Left hindlimb (tissue), 1 donor: Measurements from ENCODE around the gene SERPINA1.
"Not testable (repeated sequence)": the region's sequence is repeated elsewhere in the genome, so short reads cannot be mapped to it uniquely, and the experiment has no call there.

Source experiments
- DNase-seq: peaks from one replicate; pipeline ENCODE4 v3.0.0-alpha.2; 2018

SERPINA1 gene

GRCh38 chr14:94388384-94389103, at the start of gene SERPINA1:
TSS of gene SERPINA1 (minus strand) at chr14:94388602. CDS start at chr14:94383237, 5,365 bp downstream.
- DNase-seq, result no peak

GRCh38 chr14:94428610-94429009, 40.2 kb upstream of the SERPINA1 start:
- DNase-seq, result no peak

- DNase-seq, result no peak
Observed at GRCh38 chr14:94427016-94427613, 38.7 kb upstream of the SERPINA1 start.

GRCh38 chr14:94426526-94426925, 38.1 kb upstream of the SERPINA1 start:
- DNase-seq, result no peak

- no peak for DNase-seq
Observed at GRCh38 chr14:94424371-94424770, 36.0 kb upstream of the SERPINA1 start.

GRCh38 chr14:94423453-94424056, 35.2 kb upstream of the SERPINA1 start:
- DNase-seq, result peak; percentile 57

GRCh38 chr14:94421316-94421715, 32.9 kb upstream of the SERPINA1 start:
- no peak for DNase-seq

- not testable (repeated sequence) for DNase-seq
Observed at GRCh38 chr14:94417497-94418205, 29.2 kb upstream of the SERPINA1 start.

GRCh38 chr14:94412671-94413638, 24.6 kb upstream of the SERPINA1 start:
- DNase-seq, result no peak

GRCh38 chr14:94411638-94412037, 23.2 kb upstream of the SERPINA1 start:
- DNase-seq, result no peak

GRCh38 chr14:94409430-94409829, 21.0 kb upstream of the SERPINA1 start:
- not testable (repeated sequence) for DNase-seq

- no peak for DNase-seq
Observed at GRCh38 chr14:94408546-94409095, 20.2 kb upstream of the SERPINA1 start.

- no peak for DNase-seq
Observed at GRCh38 chr14:94407906-94408305, 19.5 kb upstream of the SERPINA1 start.

GRCh38 chr14:94406910-94407309, 18.5 kb upstream of the SERPINA1 start:
- no peak for DNase-seq

- DNase-seq, result no peak
Observed at GRCh38 chr14:94405486-94405885, 17.1 kb upstream of the SERPINA1 start.

GRCh38 chr14:94404561-94404960, 16.2 kb upstream of the SERPINA1 start:
- no peak for DNase-seq

GRCh38 chr14:94403312-94403932, 15.0 kb upstream of the SERPINA1 start:
- no peak for DNase-seq

- no peak for DNase-seq
Observed at GRCh38 chr14:94401083-94401482, 12.7 kb upstream of the SERPINA1 start.

GRCh38 chr14:94400422-94400841, 12.0 kb upstream of the SERPINA1 start:
- no peak for DNase-seq

- no peak for DNase-seq
Observed at GRCh38 chr14:94398536-94398935, 10.1 kb upstream of the SERPINA1 start.

- no peak for DNase-seq
Observed at GRCh38 chr14:94398182-94398479, 9.7 kb upstream of the SERPINA1 start.
